DND-41 (cell line): ENCODE data around the gene ERGIC3.

Experiments
- ATAC-seq: fragments of 200-7000 bp; cut with Tn5 transposase; 3 replicates; pipeline ENCODE4 v1.9.1; 2021; ENCODE audit warnings: low read depth; ENCODE audit not compliant: insufficient read depth
- DNase-seq: peaks from one replicate; pipeline ENCODE4 v3.0.0-alpha.2; 2020
- H2AFZ ChIP-seq: 2 replicates; pipeline ENCODE4 v1.6.0; 2012; ENCODE audit warnings: low read depth, low read length
- H3K27ac ChIP-seq: 2 replicates; pipeline ENCODE4 v1.5.1; 2012; ENCODE audit warnings: low read length, inconsistent platforms
- H3K27me3 ChIP-seq: fragments of 200-600 bp; sonication (generic); 2 replicates; pipeline ENCODE4 v1.6.0; 2012; ENCODE audit warnings: low read length, mild to moderate bottlenecking, inconsistent platforms; ENCODE audit not compliant: insufficient read depth, poor library complexity
- H3K36me3 ChIP-seq: 2 replicates; pipeline ENCODE4 v1.5.1; 2012; ENCODE audit warnings: low read length, inconsistent platforms; ENCODE audit not compliant: insufficient read depth
- H3K4me1 ChIP-seq: 2 replicates; pipeline ENCODE4 v1.5.1; 2012; ENCODE audit warnings: mild to moderate bottlenecking, low read length; ENCODE audit not compliant: insufficient read depth
- H3K4me2 ChIP-seq: 2 replicates; pipeline ENCODE4 v1.6.0; 2012; ENCODE audit warnings: mild to moderate bottlenecking, moderate library complexity, low read length, inconsistent platforms; ENCODE audit not compliant: insufficient read depth
- H3K4me3 ChIP-seq, 2 experiments: fragments of 200-600 bp in 1 of 2; shearing (Covaris generic) in 1 of 2; 2 replicates each; pipeline ENCODE4 v1.5.1; 2012 to 2016; ENCODE audit warnings: inconsistent platforms in 2 of 2, low read length in 2 of 2, mild to moderate bottlenecking in 2 of 2, low read depth in 1 of 2, moderate library complexity in 1 of 2
- H3K79me2 ChIP-seq: 2 replicates; pipeline ENCODE4 v1.6.0; 2012; ENCODE audit warnings: low read length, inconsistent platforms; ENCODE audit not compliant: insufficient read depth
- H3K9ac ChIP-seq: 2 replicates; pipeline ENCODE4 v1.6.0; 2012; ENCODE audit warnings: low read depth, mild to moderate bottlenecking, inconsistent platforms, low read length, moderate library complexity
- H3K9me3 ChIP-seq: 2 replicates; pipeline ENCODE4 v1.5.1; 2012; ENCODE audit warnings: low read length, moderate library complexity, mild to moderate bottlenecking, inconsistent platforms; ENCODE audit not compliant: insufficient read depth, severe bottlenecking
- H4K20me1 ChIP-seq: 2 replicates; pipeline ENCODE4 v1.6.0; 2012; ENCODE audit warnings: low read length; ENCODE audit not compliant: insufficient read depth
- CTCF ChIP-seq: IDR thresholded peaks from 2 replicates; pipeline ENCODE4 v1.5.1; 2012; ENCODE audit warnings: borderline replicate concordance, low read length, moderate library complexity, mild to moderate bottlenecking; ENCODE audit not compliant: poor library complexity, severe bottlenecking; ENCODE audit errors: extremely low read depth
- EZH2 ChIP-seq: IDR thresholded peaks from 3 replicates; pipeline ENCODE4 v1.6.1; 2012; ENCODE audit warnings: borderline replicate concordance, low read depth, mild to moderate bottlenecking, moderate library complexity, low read length, inconsistent platforms; ENCODE audit not compliant: severe bottlenecking

The ERGIC3 gene

GRCh38 chr20:35497320-35497719 is 44.6 kb upstream of the ERGIC3 start:
- no peak overlapping the region for H3K27ac ChIP-seq
- H4K20me1 ChIP-seq = no peaks in the 10 kb centered on the region
- peaks cover 97% of the 10 kb centered on the region for H3K36me3 ChIP-seq
- ATAC-seq (no peak), DNase-seq (no peak)
- TF ChIP-seq EZH2 (no peak), CTCF (no peak)
- no peak overlapping the region for H2AFZ ChIP-seq
- peaks cover under 1% of the 10 kb centered on the region; the same call in 1 of the 2 replicates for H3K4me1 ChIP-seq
- no peak overlapping the region for H3K9ac ChIP-seq
- H3K27me3 ChIP-seq = no peaks in the 10 kb centered on the region
- H3K4me3 ChIP-seq = no peak overlapping the region
- H3K79me2 ChIP-seq = peaks cover 3% of the 10 kb centered on the region; the same call in 1 of the 2 replicates
- no peaks in the 10 kb centered on the region for H3K9me3 ChIP-seq
- no peak overlapping the region for H3K4me2 ChIP-seq

- H3K4me1 ChIP-seq = no peaks in the 10 kb centered on the region
- no peaks in the 10 kb centered on the region for H4K20me1 ChIP-seq
- H3K27ac ChIP-seq = no peak overlapping the region
- no peak for ATAC-seq
- H3K79me2 ChIP-seq = no peaks in the 10 kb centered on the region
- TF ChIP-seq EZH2 (no peak), CTCF (no peak)
- H3K36me3 ChIP-seq = peaks cover 97% of the 10 kb centered on the region
- no peak overlapping the region for H2AFZ ChIP-seq
- no peak overlapping the region for H3K9ac ChIP-seq
- H3K9me3 ChIP-seq = no peaks in the 10 kb centered on the region
- no peak for DNase-seq
- H3K4me3 ChIP-seq = no peak overlapping the region
- H3K4me2 ChIP-seq = no peak overlapping the region
- H3K27me3 ChIP-seq = no peaks in the 10 kb centered on the region
Observed at GRCh38 chr20:35497780-35498189, 44.1 kb upstream of the ERGIC3 start.

GRCh38 chr20:35499271-35499670 is 42.6 kb upstream of the ERGIC3 start:
- no peaks in the 10 kb centered on the region for H3K9me3 ChIP-seq
- no peak overlapping the region for H3K4me2 ChIP-seq
- H3K9ac ChIP-seq = no peak overlapping the region
- H3K79me2 ChIP-seq = no peaks in the 10 kb centered on the region
- H3K36me3 ChIP-seq = peaks cover 97% of the 10 kb centered on the region
- no peak overlapping the region for H3K4me3 ChIP-seq
- no peaks in the 10 kb centered on the region for H4K20me1 ChIP-seq
- no peak overlapping the region for H3K27ac ChIP-seq
- DNase-seq = no peak
- ATAC-seq = no peak
- H3K27me3 ChIP-seq = no peaks in the 10 kb centered on the region
- TF ChIP-seq CTCF (no peak), EZH2 (no peak)
- no peak overlapping the region for H2AFZ ChIP-seq
- H3K4me1 ChIP-seq = no peaks in the 10 kb centered on the region

GRCh38 chr20:35502352-35502751 is 39.5 kb upstream of the ERGIC3 start:
- Histone ChIP-seq H3K9ac (no peak overlapping the region), H3K4me2 (no peak overlapping the region), H3K9me3 (no peaks in the 10 kb centered on the region), H3K27ac (no peak overlapping the region), H3K79me2 (no peaks in the 10 kb centered on the region), H3K27me3 (no peaks in the 10 kb centered on the region), H4K20me1 (0 out of 2 replicates have a peak, but pooled peaks cover 4% of the 10 kb centered on the region), H3K36me3 (peaks cover 95% of the 10 kb centered on the region), H2AFZ (no peak overlapping the region), H3K4me1 (no peaks in the 10 kb centered on the region), H3K4me3 (no peak overlapping the region)
- TF ChIP-seq CTCF = no peak
- no peak for TF ChIP-seq EZH2
- ATAC-seq = no peak
- DNase-seq = no peak
